Measurements from ENCODE around the gene GGCX.
"Not testable (repeated sequence)": the region's sequence is repeated elsewhere in the genome, so short reads cannot be mapped to it uniquely, and the experiment has no call there.

GGCX gene

DNA sequence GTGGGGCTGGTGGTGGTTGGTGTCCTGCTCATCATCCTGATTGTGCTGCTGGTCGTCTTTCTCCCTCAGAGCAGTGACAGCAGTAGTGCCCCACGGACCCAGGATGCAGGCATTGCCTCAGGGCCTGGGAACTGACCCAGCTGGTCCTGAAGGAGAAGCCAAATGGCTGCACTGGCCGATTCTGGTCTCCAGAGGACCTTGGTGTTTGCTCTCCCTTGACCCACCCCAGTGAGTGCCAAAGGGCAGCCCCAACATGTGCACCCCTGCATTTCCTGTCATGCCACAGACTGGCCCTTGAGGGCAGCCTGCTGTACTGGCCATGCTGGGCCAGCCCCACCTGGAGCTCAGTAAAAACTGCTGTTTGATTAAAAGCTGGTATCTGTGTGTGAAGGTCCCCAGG is 31.7 kb upstream of the GGCX start:
- DNase-seq: no peak

DNA sequence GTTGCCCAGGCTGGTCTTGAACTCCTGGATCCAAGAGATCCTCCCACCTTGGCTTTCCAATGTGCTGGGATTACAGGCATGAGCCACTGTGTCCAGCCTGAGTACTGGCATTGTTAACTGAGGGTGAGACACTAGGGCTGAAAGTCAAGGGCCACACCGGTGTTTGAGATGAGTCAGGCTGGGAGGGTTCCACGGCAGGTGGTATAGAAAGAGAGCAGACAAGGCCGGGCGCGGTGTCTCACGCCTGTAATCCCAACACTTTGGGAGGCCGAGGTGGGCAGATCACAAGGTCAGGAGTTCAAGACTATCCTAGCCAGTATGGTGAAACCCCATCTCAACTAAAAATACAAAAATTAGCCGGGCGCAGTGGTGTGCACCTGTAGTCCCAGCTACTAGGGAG is 31.0 kb upstream of the GGCX start:
- DNase-seq: not testable (repeated sequence)

DNA sequence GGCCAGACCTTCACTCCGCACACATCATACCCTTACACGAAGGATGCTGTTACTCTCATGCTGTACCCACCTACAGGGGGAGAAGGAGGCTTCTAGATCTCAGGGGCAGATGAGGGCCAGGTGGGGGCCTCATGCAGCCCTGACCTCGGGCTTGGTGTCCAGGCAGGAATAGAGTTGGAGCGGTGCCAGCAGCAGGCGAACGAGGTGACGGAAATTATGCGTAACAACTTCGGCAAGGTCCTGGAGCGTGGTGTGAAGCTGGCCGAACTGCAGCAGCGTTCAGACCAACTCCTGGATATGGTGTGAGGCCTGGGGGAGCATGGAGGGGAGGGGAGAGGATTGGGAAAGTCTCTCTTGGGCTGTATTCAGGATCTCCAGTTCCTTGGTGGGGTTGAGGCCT is 30.3 kb upstream of the GGCX start:
- DNase-seq: no peak

GRCh38 chr2:85590950-85591349 is 29.7 kb upstream of the GGCX start:
- DNase-seq: no peak

DNA sequence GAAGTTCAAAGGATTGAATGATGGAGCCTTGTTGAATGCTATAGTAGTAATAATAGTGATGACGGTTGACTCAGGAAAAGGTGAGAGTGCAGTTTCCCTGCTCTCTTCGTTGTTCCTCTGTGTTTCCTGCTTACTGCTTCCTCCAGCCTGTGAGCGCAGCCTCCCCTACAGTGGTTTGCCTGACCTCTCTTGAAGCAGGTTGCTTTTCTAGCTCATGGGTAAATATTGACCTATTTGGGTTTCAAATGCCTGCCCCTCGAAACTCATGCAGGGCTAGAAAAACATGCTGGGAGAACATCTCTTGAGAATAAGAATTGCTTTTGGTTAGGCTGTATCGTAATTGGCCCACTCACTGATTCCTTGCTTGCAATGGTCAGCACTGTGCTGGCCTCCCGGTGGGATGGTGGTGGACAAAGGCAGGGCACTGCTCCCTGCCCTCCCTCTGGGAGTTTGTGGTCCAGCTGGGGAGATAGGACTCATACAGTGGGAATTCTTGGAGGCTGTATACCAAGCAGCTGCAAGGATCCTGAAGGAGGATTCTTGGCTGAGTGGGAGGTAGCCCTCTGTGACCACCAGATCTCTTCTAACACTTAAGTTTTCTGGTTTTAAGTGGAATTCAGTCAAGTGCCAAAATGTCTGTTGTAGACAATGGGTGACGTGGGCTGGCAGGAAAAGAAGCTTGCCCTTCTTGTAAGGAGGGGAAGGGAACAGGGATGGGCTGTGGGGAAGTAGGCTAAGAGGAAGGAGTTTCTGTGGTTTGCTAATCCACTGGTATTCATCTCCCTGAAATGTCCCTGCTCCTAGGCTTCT is 28.9 kb upstream of the GGCX start:
- DNase-seq: peak; percentile 46

GRCh38 chr2:85589181-85589580 is 27.9 kb upstream of the GGCX start:
- DNase-seq: no peak

- no peak for DNase-seq
Observed at GRCh38 chr2:85588645-85589044, 27.4 kb upstream of the GGCX start.

GRCh38 chr2:85588236-85588635 is 26.9 kb upstream of the GGCX start:
- DNase-seq: no peak

GRCh38 chr2:85585781-85586105 is 24.4 kb upstream of the GGCX start:
- DNase-seq: no peak

GRCh38 chr2:85584857-85585780 is 23.8 kb upstream of the GGCX start:
- no peak for DNase-seq

DNA sequence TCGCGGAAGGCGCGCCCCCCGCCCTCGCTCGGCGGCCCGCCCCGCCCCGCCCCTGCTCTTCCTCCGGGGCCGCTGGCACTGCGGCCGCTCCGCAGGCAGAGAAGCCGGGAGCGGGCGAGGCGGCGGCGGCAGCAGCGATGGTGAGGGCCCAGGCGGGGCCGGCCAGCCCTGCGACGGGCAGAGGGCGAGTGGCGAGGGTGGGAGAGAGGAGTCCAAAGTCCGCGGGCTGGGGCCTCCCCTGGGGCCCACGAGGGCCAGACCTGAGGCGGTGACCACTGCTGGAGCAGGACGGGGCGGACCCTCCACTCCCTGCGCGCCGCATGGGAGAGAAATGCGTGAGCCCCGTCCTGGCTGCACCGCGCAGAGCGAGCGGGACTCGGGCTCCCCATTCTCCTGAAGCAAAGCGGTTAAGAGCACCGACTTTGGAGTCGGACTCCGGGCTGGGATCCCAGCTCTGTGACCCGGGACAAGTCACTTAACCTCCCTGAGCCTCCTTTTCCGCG is 23.1 kb upstream of the GGCX start, which contains the start of gene VAMP5:
TSS of gene VAMP5 (plus strand) at position 78 of the 503 bp plus-strand sequence. CDS start at position 138, 60 bp downstream.
- no peak for DNase-seq

DNA sequence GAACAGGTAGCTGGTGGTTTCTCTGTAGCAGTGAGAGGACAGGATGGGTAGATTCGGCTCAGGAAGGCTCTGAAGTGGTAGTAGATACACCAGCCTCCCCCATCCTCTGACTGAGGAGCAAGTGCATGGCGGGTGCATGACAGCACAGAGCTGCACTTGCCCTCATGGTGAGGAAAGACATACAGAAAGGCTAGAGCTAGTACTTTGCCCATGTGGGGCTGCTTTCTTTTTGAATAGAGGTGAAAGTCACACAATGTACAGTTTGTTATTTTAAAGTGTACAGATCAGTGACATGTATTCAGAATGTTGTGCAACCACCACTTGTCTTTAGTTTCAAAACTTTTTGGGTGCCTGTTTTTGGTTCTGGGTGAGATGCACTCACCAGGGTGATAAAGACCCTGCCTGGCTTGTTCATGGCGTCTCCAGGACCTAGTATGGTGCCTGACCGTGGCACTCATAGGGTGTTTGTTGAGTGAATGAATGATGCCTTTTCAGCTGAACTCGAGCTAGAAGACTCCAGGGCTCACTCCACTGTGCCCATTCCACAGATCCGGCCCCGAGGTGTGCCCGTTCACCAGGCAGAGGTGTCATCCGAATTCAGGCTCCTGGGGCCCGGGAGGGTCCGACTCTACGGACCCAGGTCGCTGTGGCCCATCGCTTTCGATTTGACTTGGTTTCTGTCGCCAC is 22.5 kb upstream of the GGCX start:
- no peak for DNase-seq

DNA sequence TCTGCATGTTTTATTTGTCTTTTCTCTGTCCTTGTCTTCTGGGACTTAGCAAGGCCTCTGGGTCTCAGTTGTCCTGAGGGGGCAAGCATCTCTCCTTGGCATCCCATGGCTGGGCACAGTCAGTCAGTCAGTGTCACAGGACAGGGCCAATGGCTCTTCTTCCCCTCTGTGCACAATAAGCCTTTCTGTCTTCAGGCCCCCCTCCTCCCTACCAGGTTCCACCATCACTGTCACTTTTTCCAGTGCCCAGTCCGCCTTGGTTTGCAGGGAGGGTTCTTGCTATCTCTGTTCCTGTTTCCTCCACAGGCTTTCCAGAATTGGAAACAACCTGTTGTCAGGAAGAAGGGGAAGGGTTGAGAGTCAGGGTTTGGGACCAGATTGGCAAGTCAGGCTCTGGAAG is 21.2 kb upstream of the GGCX start:
- DNase-seq: no peak

DNA sequence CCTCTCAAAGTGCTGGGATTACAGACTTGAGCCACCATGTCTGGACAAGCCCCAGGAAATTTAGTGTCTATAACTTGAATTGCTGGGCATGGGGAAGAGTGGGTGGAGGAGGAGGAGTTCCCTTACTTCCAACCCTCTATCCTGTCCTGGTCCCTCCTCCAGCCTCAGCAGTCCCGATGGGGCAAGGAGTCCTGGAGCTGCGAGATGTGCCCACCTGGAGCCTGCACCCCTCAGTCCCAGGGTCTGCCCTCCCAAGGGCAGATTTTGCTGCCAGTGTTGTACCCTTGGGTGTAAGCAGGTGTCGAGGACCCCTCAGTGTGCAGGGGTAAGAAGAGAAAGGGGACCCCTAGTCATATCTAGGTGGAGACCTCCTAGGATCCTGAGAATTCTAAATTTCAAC is 18.9 kb upstream of the GGCX start:
- DNase-seq: no peak

- no peak for DNase-seq
Observed at GRCh38 chr2:85579266-85579935, 18.1 kb upstream of the GGCX start.

DNA sequence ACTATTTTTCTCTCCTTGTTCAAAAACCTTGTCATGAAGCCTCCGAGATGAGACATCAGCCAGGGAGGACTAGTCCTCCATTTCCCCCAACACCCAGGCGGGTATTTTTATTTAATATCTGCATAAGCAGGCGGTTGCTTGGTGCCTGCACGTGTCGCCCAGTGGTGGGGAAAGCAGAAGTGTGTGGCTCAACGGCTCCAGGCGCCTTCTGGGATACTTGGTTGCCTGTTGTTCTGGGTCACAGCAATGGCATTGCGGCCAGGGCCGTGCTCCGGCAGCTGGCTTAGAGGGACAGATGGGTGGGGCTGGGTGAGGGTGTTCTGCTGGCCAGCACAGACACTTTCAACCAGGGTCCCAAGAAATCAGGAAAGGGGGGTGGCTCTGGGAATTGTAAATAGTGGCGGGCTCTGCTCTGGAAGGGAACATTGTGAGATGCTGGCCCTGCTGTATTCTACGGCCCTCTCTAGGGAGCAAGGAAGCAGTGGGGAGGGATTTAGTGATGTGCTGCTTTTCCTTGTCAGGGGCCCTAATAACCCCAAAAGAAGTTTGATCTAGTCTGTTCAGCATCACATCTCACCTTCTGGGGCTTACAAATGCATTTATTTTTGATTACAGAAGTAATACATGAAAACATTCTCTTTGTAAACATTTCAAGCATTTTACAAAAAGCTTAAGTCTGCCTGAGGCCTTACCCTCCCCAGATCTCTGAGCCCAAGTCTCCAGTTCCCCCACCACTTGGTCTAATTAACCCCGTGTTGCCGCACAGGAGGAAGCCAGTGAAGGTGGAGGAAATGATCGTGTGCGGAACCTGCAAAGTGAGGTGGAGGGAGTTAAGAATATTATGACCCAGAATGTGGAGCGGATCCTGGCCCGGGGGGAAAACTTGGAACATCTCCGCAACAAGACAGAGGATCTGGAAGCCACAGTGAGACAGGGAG is 17.2 kb upstream of the GGCX start:
- peak; percentile 8 for DNase-seq

DNA sequence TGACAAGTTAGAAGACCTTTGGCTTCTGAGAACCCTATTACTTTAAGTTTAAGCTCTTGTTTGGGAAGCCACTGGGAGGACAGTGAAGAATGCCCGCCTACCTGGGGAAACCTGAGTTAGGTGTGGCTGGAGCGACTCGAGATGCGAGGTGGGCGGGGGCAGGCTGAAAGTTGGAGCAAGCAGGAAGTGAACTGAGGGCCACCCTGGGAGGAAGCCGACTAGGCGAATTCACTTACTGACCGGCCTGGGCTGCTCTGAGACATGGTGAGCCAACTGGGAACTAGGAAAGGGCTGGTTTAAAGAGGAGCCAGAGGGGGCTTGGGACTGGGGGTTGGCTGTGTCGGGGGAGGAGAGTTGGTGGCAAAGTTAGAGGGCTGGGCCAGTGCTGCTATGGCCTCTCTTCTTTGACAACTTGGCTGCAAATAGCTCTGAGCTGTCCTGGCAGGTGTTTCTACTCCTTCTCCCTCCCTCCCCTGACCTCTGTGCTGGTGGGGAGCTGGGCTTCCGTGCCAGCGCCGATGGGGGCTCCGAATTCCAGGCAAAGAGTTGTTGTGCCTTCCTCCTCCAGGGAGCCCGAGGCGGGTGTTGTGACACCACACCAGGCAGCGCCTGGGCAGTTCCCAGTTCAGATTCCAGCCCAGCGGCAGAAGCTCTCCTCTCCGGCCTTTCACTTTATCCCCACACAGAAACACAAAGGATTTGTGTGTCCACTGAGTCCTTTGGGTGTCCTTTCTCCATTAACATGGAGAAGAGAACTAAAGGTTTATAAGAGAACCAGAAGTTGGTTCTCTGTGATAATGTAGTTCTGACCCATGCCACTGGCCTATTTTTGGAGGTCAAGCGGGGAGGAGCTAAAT is 16.3 kb upstream of the GGCX start, which contains the start of gene VAMP8:
TSS of gene VAMP8 (plus strand) at position 201 of the 857 bp plus-strand sequence. CDS start at position 262, 61 bp downstream.
- peak; percentile 71 for DNase-seq

DNA sequence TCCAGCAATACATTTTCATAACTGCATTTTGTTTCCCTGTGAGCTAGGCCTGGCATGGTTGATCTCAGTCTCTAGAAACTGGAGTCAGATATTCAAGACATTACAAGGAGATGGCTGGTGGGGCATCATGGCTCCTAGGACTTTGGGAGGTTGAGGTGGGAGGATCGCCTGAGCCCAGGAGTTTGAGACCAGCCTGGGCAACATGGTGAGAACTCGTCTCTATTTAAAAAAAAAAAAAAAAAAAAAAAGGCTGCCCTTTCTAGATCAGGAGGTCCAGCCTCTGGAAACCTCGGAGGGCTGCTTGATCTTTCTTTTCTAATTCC is 15.7 kb upstream of the GGCX start:
- no peak for DNase-seq

DNA sequence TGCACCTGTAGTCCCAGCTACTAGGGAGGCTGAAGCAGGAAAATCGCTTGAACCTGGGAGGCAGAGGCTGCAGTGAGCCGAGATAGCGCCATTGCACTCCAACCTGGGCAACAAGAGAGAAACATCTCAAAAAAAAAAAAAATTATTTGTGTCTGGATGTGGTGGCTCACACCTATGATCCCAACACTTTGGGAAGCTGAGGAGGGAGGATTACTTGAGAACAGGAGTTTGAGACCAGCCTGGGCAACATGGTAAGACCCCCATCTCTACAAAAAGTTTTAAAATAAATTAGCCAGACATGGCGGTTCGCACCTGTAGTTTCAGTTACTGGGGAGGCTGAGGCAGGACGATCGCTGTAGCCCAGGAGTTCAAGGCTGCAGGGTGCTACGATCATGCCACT is 14.4 kb upstream of the GGCX start:
- DNase-seq: no peak

DNA sequence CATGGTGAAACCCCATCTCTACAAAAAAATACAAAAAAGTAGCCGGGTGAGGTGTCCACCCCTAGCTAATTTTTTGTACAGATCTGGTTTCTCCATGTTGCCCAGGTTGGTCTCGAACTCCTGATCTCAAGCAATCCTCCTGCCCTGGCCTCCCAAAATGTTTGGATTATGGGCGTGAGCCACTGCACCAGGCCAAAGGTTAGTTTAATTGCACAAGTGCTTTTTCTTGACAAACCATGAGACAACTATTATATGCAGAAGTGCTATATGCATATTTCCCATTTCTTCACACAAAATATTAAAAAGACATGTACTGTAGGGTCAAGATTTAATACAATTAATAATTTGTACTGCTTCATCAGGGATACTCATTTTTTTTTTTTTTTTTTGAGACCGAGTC is 5.0 kb upstream of the GGCX start:
- DNase-seq: no peak

GRCh38 chr2:85564144-85564563 is 2.9 kb upstream of the GGCX start:
- no peak for DNase-seq
